GM19025 (cell line): ENCODE measurements around the gene SSRP1.
"Not testable (repeated sequence)": the region's sequence is repeated elsewhere in the genome, so short reads cannot be mapped to it uniquely, and the experiment has no call there.

Experiments used
- ATAC-seq: cut with Tn5 transposase; IDR thresholded peaks from one replicate; pipeline ENCODE4 v1.9.1; 2021; ENCODE audit warnings: mild to moderate bottlenecking, low read depth, moderate library complexity; ENCODE audit not compliant: unreplicated experiment

Gene SSRP1

DNA sequence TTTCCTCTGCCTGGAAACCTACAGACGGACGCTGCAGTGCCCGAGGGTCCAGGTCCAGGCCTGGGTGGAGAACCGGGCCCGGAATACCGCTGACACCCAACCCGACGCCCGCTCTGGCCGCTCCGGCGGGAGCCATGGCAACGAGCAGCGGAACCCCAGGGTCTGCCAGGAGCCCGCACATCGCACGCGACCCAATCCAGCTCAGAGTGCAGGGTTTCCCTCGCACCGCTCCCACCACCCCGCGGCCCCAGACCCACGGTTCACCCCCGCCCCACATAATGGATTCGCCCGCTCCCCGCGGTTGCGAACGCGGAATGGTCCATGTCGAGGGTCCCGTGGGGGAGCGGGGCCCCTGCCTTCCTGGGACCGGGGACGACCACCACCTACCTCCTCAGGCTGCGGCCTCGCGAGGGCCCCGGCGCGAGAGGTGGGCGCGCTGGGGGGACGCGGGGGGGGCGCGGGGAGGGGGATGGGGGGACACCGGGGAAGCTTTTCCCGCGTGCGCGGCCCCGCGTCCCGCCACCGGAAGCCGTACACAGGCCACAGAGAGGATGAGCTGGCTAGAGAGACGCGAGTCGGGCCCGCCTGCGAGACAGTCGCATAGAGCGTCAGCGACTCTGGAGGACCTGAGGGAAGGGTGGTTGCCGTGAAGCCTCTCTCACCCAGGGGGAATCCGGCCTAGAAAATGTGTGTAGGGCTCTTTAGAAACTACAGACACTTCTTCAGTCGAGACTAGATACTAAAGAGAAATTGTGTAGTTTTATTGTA lies at the start of gene SSRP1:
Gene SSRP1, minus strand, starts transcription at position 550 of the 768 bp plus-strand sequence. CDS start 771 bp downstream, outside the sequence.
- ATAC-seq = peak; percentile 100

- no peak for ATAC-seq
Observed at GRCh38 chr11:57380975-57381374, 45.3 kb upstream of the SSRP1 start, which contains the start of gene PRG3. Gene PRG3, minus strand, starts transcription at chr11:57381150. Its CDS starts 442 bp downstream, at chr11:57380708.

DNA sequence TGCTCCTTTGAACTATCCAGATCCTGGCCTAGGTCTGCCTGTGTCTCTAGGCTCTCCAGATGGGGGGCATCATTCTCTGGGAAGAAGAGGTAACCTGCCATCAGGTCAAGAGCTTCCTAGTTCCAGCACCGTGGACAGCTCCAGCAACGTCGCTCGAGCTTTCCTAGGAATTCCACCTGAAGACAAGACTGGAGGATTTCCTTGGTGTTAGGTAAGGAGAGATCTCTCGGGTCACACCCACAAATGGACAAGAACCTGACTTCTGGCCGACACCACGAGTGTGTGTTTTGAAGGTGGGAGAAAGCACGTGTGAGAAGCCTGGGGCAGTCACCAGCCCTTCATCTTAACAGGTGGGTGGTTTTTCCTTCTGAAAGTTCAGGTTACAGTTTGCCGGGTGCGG lies 44.0 kb upstream of the SSRP1 start:
- no peak for ATAC-seq

GRCh38 chr11:57378186-57378585 lies 42.5 kb upstream of the SSRP1 start:
- ATAC-seq = no peak

DNA sequence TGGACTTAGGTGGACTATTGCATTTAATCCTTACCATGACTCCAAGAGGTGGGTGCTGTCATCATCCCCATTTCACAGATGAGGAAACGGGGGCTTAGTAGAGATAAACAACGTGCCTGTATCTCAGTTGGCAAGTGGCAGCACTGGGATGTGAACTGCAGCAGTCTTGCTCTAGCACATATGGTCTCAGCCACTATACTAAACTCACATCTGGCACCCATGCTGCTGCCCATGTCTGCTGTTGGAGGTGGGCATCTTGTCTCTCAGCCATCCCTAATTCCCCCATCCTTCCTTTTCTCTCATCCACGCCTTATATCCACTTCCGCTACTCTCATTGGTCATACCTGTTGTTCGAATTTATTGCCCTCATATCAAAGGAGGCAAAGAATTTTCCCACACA lies 41.4 kb upstream of the SSRP1 start:
- ATAC-seq = no peak

DNA sequence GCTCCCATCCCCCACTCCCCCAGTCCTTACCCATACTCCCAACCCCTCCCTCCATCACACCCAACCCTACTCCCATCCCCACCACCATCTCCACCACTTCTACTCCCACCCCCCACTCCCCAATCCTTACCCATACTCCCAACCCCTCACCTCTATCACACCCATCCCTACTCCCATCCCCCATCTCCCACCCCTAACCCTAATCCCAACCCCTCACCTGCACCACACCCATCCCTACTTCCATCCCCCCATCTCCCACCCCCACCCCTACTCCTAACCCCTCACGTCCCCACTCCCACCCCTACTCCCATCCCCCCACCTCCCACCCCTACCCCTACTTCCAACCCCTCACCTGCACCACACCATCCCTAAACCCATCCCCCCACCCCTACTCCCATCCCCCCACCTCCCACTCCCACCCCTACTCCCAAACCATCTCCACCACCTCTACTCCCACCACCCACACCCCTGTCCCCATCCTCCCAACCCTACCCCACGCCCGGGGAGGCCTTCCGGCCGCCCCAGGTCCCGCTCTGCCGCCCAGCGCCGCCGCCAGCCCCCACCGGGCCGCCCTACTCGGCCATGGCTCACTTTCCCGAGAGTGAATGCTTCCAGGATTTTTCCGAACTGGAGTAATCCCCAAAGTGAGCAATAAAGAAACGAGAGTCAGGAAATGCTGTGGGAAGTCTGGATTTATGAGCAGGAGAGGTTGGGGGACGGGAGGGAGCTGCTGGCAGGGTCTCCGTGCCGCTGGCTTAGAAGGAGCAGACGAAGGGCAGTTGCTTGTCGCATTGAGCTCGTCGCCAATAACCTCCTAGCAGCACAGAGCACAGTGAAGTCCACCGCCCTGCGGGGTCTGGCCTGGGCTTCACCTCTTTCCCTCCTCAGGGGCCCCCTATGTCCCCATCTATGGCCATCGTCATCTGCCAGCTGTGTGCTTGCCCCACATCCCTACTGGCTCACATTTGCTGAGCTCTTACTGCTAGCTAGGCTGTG lies 40.7 kb upstream of the SSRP1 start:
- ATAC-seq = no peak

GRCh38 chr11:57375490-57375889 lies 39.8 kb upstream of the SSRP1 start:
- ATAC-seq = no peak

GRCh38 chr11:57374966-57375365 lies 39.3 kb upstream of the SSRP1 start:
- no peak for ATAC-seq

DNA sequence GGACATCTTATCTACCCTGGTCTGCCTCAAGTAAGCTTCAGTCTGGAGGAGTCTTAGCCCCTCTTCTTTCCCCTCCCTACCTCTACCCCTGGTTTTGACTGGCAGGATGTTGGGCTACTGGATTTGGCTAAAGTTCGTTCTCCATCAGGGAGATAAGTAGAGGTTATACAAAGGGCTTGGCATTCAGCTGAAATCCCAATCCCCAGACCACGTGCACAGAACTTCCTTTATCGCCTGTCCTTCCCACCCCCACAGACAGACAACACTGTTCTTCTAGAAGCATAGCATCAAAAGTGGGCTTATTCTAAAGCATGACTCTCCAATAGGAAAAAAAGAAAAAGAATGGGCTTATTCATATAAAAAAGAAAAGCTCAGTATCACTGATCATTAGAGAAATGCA lies 37.5 kb upstream of the SSRP1 start:
- no peak for ATAC-seq

DNA sequence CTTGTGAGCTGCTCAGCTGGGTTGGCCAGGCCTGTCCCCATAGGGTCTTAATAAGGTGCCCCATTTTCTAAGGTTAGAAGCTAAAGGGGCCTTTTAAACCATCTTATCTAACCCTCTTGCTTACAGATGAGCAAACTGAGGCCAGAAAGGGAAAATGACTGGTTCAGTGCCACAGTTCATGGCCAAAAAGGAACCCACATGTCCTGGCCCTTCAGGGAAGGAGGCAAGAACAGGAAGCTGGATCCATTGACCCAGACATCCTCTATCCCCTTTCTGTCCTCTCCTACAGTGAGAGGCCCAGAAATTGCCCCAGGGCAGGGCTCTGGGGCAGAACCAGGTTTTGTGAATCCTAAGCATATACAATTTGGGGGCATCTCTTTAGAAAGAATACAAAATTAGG lies 35.2 kb upstream of the SSRP1 start:
- no peak for ATAC-seq

DNA sequence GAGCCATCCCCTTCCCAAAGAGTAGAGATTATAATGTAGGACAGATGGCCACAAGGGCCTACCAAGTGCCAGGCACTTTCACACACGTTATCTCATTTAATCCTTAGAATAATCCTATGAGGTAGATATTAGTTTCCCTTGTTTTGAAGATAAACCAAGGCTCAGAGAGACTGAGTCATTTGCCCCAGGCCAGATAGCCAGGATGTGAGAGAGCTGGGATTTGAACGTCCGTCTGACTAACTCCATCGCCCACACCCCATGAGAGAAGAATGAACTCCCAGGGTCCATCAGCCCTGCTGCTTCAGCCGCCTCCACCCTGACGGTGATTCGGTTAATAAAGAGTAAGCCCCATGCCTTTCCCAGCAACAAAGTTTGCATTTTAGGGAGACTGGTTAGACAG lies 34.6 kb upstream of the SSRP1 start:
- ATAC-seq = no peak

GRCh38 chr11:57368845-57369232 lies 33.1 kb upstream of the SSRP1 start:
- ATAC-seq = no peak

GRCh38 chr11:57368106-57368844 lies 32.6 kb upstream of the SSRP1 start:
- ATAC-seq = no peak

DNA sequence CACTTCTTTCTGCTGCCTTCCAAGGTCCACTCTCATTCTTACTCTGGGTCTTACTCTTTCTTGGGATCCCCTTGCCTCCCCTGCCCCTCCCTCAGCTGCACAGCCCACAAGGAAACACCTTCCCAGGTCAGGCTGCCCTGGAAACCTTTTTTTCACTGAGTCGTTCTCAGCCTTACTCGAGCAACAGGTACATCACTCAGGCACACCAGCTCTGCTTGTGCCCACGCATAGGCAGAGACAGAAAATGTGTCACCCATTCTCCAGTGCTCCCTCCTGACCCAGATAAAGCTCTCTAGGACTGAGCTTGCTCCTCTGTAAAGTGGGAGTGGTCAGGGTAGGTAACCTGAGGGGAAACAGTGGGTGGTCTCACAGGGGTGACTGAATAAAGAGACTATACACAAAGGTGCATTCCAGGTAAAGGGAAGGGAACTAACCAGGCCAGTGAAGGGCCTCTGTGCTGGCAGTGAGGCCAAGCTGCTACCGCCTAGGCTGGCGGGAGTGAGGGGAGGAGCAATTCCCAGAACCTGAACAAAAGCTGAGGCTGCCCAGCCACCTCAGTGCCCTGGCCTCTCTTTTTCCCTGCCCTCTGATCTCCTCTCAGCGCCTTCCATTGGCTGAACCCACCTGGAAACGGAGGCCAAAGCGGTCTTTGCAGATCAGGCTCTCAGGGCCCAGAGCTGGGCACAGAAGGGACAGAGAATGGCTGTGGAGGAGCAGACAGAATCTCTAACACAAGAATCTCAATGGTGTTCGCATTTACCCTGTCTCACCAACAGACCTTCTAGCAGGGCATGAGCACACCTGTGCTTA lies 29.4 kb upstream of the SSRP1 start:
- no peak for ATAC-seq

DNA sequence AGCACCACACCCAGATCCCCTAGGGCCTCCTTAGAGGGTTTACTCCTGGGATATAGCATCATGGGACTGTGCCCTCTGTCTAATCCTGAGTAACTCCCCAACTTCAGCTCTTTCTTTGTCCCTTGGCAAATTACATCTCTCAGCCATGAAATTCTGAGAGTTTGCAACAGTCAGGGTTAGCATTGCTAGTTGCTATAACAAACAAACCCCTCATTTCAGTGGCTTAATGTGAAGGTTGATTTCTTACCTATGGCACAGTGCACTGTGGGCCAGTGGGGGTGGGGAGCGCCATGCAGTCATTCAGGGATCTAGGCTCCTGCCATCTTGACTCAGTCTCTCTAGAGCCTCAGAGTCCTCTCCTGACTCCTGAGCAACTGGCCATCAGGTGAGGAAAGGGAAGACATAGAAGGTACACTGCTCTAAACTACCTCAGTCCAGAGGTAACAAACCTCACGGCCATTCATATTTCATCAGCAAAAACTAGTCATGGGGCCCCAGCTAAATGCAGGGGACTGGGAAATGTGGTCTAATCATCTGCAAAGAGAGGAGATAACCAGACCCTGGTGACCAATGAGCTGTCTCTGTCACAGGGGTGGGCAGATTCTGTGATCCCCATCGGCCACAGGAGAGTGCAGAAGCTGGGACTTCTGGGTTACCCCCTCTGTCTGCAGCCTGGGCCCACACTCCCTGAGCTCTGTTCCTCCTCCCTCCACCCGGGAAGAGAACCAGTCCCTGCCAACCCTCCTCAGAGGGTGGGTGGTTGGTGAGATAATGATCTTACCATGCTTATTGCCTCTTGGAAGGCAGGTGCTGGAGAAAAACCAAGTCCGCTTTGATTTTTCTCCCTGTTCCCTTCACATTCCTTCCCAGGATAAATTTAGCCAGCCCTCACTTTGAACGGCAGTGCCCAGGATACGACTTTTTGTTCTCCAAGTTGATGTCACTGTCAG lies 27.7 kb upstream of the SSRP1 start:
- ATAC-seq = no peak

DNA sequence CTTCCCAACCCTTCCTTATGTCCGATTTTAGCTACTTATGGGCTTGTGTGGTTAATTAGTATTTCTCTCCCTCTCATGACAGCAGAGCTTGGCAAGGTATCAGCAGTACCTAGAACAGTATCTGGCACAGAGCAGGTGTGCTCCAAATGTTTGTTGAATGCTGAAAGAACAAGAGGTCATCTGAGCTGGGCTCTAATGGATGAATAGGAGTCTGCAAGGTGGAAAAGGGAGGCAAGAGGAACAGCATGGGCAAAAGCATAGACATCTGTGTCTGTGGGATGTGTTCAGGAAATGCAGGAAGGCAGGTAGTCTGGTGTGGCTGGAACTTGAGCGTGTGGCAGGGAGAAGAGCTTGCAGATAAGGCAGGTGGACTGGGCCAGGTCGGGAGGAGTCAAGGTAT lies 26.2 kb upstream of the SSRP1 start:
- no peak for ATAC-seq

GRCh38 chr11:57361420-57361819 lies 25.7 kb upstream of the SSRP1 start:
- not testable (repeated sequence) for ATAC-seq

DNA sequence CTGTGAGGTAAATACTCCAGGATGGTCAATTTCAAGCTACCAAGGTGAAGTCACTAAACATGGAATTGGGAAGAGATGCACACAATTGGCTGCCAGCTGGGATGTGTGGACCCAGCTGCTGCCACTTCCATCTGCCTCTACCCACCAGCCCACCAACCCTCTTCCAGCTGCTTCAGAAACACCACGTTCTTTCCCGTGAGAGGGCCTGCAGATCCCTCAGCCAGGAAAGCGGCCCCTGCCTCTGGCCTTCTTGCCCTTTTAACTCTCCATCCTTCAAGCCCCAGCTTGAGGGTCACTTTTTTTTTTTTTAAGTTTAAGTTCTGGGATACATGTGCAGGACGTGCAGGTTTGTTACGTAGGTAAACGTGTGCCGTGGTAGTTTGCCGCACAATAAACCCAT lies 25.3 kb upstream of the SSRP1 start:
- ATAC-seq = no peak
